ENCODE measurements around the gene GLCCI1. TPM values are rescaled to one million over a fixed set of nuclear protein-coding genes. Genes with fewer than 3 reads are reported as not detected.

GLCCI1 gene
- total RNA-seq, 6 donors from 2014 or later = 27.4 to 240 (median 46.6) TPM

DNA sequence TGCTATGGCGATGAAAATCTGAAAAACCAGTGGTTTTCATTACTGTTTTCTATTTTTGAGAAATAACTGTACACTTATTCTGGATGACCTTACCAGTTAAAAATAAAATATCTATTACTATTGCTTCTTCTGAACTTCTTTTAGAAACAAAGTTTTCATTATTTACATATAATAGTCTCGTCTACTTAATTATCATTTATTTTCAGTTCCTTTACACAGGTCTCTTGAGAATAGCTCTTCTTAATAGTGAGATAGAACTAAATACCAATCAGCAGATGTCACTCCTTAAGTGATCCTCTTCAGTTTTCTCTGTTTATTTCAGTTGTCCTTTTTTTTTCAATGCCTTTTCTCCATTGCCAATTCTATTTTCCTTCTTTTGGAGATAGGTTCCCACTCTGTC, 4.3 kb upstream of the GLCCI1 start:
- peaks cover 0 to 8% (median 0%) of the 10 kb centered on the region in 4 donors for H3K4me1 ChIP-seq
- WGBS, 2 donors = 91 to 96% methylated on average over 2 of the region's 2 CpGs
- no peak for ATAC-seq (ENCODE audit: low FRiP score in 2 of 2)

DNA sequence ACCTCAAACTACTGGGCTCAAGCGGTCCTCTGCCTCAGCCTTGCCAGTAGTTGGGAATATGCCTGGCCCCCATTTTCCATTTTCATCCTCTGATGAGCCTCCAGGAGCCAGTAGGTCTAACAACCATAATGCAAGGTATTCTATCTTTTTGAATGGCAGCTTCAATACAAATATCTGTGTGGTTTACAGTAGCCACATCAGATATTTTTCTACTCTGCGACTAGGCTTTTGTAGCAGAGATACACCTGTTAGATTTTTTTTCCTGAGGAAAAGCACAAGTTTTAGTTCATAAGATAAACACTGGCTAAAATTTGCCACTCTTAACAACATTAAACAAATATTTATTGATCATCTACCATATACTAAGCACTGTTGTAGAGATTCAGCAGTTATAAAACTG, 3.9 kb upstream of the GLCCI1 start:
- no peak overlapping the region for H3K4me3 ChIP-seq

More for the DNA sequence above, 4.3 kb upstream of the GLCCI1 start:
- no peak overlapping the region for H3K4me3 ChIP-seq
- H3K27me3 ChIP-seq = no peaks in the 10 kb centered on the region
- no peaks in the 10 kb centered on the region for H3K9me3 ChIP-seq
- no peaks in the 10 kb centered on the region for H3K36me3 ChIP-seq
- DNase-seq = no peak
- no peak overlapping the region for H3K27ac ChIP-seq
- TF ChIP-seq CTCF (IDR thresholded peaks at IDR 0.05) (no peak), EP300 (IDR thresholded peaks at IDR 0.05) (no peak), POLR2A (IDR thresholded peaks at IDR 0.05) (no peak), POLR2AphosphoS5 (IDR thresholded peaks at IDR 0.05) (no peak)

GRCh38 chr7:7965301-7965700, 3.3 kb upstream of the GLCCI1 start:
- WGBS, 2 donors = 90 to 96% methylated on average over 1 of the region's 1 CpG
- DNase-seq = no peak

More for the DNA sequence above, 3.9 kb upstream of the GLCCI1 start:
- no peaks in the 10 kb centered on the region for H3K36me3 ChIP-seq
- no peak for ATAC-seq (ENCODE audit: low FRiP score in 2 of 2)
- H3K27me3 ChIP-seq = no peaks in the 10 kb centered on the region
- TF ChIP-seq CTCF (IDR thresholded peaks at IDR 0.05) (no peak), EP300 (IDR thresholded peaks at IDR 0.05) (no peak), POLR2AphosphoS5 (IDR thresholded peaks at IDR 0.05) (no peak), POLR2A (IDR thresholded peaks at IDR 0.05) (no peak)
- DNase-seq = no peak
- no peak overlapping the region for H3K27ac ChIP-seq
- WGBS, 2 donors = 91 to 92% methylated on average over 2 of the region's 2 CpGs
- H3K4me1 ChIP-seq = peaks cover 0 to 8% (median 0%) of the 10 kb centered on the region in 4 donors
- H3K9me3 ChIP-seq = no peaks in the 10 kb centered on the region

GRCh38 chr7:7966141-7966734, 2.4 kb upstream of the GLCCI1 start:
- no peak for ATAC-seq (ENCODE audit: low FRiP score in 2 of 2)
- no peak for DNase-seq
- Histone ChIP-seq H3K4me1 (peaks cover 0 to 18% (median 2%) of the 10 kb centered on the region in 4 donors), H3K9me3 (no peaks in the 10 kb centered on the region), H3K27me3 (no peaks in the 10 kb centered on the region), H3K4me3 (no peak overlapping the region), H3K36me3 (no peaks in the 10 kb centered on the region), H3K27ac (no peak overlapping the region)
- no peak for TF ChIP-seq POLR2A (IDR thresholded peaks at IDR 0.05)
- no peak for TF ChIP-seq CTCF (IDR thresholded peaks at IDR 0.05)
- no peak for TF ChIP-seq POLR2AphosphoS5 (IDR thresholded peaks at IDR 0.05)
- no peak for TF ChIP-seq EP300 (IDR thresholded peaks at IDR 0.05)
- 51 to 71% methylated on average over 3 of the region's 3 CpGs for WGBS, 2 donors

More at GRCh38 chr7:7965301-7965700, 3.3 kb upstream of the GLCCI1 start:
- H3K9me3 ChIP-seq = no peaks in the 10 kb centered on the region
- TF ChIP-seq POLR2A (IDR thresholded peaks at IDR 0.05) = no peak
- TF ChIP-seq CTCF (IDR thresholded peaks at IDR 0.05) = no peak
- no peak for TF ChIP-seq EP300 (IDR thresholded peaks at IDR 0.05)
- no peak for TF ChIP-seq POLR2AphosphoS5 (IDR thresholded peaks at IDR 0.05)
- no peaks in the 10 kb centered on the region for H3K36me3 ChIP-seq
- H3K27ac ChIP-seq = no peak overlapping the region
- ATAC-seq (ENCODE audit: low FRiP score in 2 of 2) = no peak
- peaks cover 0 to 9% (median 0%) of the 10 kb centered on the region in 4 donors for H3K4me1 ChIP-seq
- H3K4me3 ChIP-seq = no peak overlapping the region
- no peaks in the 10 kb centered on the region for H3K27me3 ChIP-seq
